ENCODE measurements around the gene CMTM8. TPM values are rescaled to one million over a fixed set of nuclear protein-coding genes. Genes with fewer than 3 reads are reported as not detected.

The CMTM8 gene
- total RNA-seq, 1 donor from 2014 or later = 1.00 TPM

DNA sequence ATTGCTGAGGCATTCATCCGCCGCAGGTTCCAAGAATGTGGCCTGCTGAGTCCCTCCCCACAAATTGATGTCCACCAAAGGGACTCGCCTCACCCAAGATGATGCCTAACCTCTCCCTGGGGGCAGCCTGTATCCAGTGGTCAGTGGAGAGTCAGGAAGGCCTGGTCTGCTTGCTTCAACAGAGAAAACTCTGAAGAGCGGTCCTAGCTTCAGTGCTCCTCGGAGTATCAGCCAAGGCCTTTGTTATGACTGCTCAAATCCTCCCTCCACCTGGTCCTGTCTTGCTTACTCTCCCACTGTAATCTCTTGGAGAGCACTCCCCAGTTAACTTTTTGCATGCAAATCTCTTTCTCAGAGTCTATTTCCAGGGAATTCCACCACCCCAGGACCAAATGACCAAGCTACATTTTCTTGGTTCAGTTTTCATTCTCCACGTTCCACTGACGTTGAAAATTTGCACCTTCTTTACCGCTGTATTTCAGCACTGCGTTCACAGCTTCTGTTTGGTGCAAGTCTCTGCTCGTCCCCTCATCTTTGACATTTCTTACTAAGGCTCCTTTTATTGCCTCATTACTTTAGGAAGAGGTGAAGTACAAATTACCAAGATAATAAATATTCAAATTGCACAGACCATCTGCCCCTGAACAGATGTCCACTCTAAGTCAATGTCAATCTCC is 175.5 kb downstream of the CMTM8 start:
- ATAC-seq = peak; percentile 10

DNA sequence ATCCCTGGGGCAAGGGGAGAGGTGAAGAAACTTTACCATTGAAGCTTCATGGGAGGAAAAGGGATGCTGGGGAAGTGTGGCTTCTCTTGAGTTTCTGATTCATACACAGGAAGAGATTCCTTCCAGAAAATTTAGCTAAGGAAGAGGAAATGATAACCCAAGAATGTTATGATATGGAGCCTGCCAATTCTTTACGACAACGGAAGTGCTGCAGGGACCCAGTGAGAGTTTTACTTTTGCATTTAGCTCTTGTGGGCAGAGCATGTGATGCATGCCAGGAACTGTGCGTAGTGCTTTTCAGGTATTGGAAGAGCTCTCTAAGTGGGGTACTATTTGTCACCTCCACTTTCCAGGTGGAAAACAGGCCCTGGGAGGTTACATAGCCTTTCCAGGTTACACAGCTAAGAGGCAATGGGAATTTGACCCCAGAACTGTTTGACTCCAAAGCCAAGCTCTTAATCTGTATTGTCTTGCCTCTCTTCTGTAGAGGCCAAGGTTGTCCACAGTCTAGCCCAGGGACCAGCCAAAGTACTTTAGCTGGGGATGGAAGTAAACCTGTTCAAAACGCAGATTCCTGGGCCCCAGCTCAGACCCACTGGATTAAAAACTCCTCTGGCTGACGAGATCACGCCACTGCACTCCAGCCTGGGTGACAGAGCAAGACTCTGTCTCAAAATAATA is 176.2 kb downstream of the CMTM8 start:
- peak; percentile 48 for ATAC-seq

- ATAC-seq = no peak
Observed at GRCh38 chr3:32419742-32420125, 181.3 kb downstream of the CMTM8 start.

Other genes with a start within 250 kb of the CMTM8 start
- 39.9 TPM for gene GPD1L, start 132.1 kb upstream of the CMTM8 start, total RNA-seq
- gene CMTM7, start 153.2 kb downstream of the CMTM8 start, total RNA-seq = 1.2 TPM

Data from esophagus mucosa (tissue), 1 donor.